A549 treated with Hydrocortisone at 1 μM for 4 hours (cell line): ENCODE measurements around the gene TMED10. TPM values are rescaled to one million over a fixed set of nuclear protein-coding genes. Genes with fewer than 3 reads are reported as not detected.

Experiments
- total RNA-seq: library from RNA; stranded (reverse); fragments of 200-300 nt; extraction: Qiagen RNA extraction; gene quantifications from 5 replicates; pipeline ENCODE4 v1.2.3, GENCODE V29; 2022

TMED10 gene
- total RNA-seq, result 263 to 304 TPM (median 272 TPM) in 5 replicates

GRCh38 chr14:75176142-75176820 is at the start of gene TMED10:
Gene TMED10 (minus strand): TSS chr14:75176612. CDS start chr14:75176579, 33 bp downstream.

DNA sequence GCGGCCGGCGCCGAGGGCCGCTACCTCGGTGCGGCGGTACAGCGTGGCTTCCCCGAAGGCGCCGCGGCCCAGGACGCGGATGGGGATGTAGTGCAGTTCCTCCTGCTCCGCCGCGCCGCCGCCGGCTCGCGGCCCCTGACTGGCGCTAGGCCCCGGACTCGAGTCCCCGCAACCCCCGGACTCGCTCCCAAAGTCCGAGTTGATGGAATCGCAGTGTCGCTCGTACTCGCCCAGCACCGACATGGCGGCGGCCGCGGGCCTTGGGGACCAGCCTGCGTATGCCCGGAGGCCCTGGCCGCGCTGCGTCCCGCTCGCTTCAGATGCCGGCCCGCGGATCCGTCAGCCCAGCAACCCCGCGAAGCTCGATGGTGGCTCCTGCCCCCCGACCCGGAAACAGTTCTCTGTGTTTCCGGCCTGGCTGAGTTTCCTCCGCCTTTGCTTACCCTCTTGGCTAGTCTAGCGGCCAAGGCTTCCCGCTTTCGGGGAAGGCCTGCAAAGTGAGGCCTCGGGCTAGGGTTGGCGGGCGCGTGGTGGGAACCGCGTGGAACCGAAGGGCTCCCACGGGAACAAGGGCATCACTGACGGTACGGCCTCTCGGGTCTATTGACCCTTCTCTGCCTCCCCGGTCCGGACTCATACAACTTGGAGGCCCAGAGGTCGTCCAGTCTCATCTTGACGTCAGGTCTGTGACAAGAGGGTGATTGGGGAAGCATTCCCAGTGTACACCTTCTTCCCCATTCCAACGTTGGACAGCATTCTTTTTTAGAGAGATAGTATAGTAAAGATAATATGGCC is 49.5 kb downstream of the TMED10 start, which contains the start of gene NEK9:
NEK9 (minus strand) TSS at position 370 of the 795 bp plus-strand sequence; CDS start at position 243, 127 bp downstream.

Other genes starting within 250 kb of the TMED10 start
- 3.9 to 5.7 TPM (median 4.5 TPM) in 5 replicates for gene PGF, start 221.0 kb downstream of the TMED10 start, total RNA-seq
- gene EIF2B2, start 173.7 kb downstream of the TMED10 start, total RNA-seq, result 74.2 to 82.7 TPM (median 77.2 TPM) in 5 replicates
- gene MLH3, start 125.1 kb downstream of the TMED10 start, total RNA-seq, result 17.5 to 21.9 TPM (median 21.0 TPM) in 5 replicates
- 23.7 to 30.3 TPM (median 25.5 TPM) in 5 replicates for gene ACYP1, start 112.6 kb downstream of the TMED10 start, total RNA-seq
- gene ZC2HC1C, start 107.0 kb downstream of the TMED10 start, total RNA-seq, result 4.5 to 5.6 TPM (median 4.7 TPM) in 5 replicates
- gene NEK9, start 49.6 kb downstream of the TMED10 start, total RNA-seq, result 32.2 to 37.4 TPM (median 35.8 TPM) in 5 replicates
- gene FOS, start 102.2 kb upstream of the TMED10 start, total RNA-seq, result 8.9 to 13.2 TPM (median 9.6 TPM) in 5 replicates